DMS53 treated with DMSO at 0.1 percent for 48 hours (cell line): ENCODE results near the gene EHMT1.
"Not testable (repeated sequence)": the region's sequence is repeated elsewhere in the genome, so short reads cannot be mapped to it uniquely, and the experiment has no call there.

Experiments
- DNase-seq: peaks from one replicate; lab custom pipeline; 2025; ENCODE audit not compliant: unreplicated experiment; lab: John Stamatoyannopoulos, UW

Gene EHMT1

DNA sequence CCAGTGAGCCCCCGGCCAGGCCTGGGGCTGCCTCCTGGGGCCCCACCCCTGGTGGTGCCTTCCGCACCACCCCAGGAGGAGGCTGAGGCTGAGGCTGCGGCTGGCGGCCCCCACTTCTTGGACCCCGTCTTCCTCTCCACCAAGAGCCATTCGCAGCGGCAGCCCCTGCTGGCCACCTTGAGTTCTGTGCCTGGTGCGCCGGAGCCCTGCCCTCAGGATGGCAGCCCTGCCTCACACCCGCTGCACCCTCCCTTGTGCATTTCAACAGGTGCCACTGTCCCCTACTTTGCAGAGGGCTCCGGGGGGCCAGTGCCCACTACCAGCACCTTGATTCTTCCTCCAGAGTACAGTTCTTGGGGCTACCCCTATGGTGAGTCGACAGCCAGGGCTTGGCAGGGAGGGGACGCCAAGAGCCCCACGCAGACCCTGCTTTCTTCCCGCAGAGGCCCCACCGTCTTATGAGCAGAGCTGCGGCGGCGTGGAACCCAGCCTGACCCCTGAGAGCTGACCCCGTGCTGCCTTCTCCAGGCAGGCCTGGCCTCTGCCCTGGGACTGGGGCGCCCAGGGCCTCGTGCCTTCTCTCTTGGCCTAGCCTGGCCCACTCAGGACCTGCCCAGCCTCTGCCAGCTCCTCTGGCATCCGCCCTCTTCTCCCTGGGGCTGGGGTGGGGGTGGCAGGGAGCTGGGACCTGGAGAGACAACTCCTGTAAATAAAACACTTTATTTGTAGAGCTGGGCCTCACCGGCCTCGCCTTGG is 4.0 kb upstream of the EHMT1 start:
- no peak for DNase-seq

DNA sequence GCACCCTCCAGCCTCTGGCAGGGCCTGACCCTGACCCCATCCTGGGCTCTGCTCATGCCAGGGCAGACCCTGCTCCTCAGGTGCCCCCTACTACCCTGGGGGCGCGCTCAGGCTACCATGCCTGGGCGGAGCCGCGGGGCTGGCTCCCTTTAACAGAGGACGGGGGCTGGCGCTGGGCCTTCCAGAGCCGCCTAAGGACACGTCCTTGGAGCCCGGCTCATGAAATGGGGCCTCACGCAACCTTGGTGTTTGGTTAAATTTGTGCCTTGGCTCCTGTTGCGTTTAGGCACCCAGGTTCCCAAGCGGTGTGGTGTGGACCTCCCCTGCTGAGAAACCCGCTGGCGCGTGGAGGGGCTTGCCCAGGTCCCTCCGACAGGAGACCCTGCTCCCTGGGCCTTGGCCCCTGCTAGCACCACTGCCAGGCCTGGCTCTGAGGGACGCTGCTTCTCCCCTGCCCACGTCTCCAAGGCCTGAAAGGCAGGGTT is 3.4 kb upstream of the EHMT1 start:
- no peak for DNase-seq

DNA sequence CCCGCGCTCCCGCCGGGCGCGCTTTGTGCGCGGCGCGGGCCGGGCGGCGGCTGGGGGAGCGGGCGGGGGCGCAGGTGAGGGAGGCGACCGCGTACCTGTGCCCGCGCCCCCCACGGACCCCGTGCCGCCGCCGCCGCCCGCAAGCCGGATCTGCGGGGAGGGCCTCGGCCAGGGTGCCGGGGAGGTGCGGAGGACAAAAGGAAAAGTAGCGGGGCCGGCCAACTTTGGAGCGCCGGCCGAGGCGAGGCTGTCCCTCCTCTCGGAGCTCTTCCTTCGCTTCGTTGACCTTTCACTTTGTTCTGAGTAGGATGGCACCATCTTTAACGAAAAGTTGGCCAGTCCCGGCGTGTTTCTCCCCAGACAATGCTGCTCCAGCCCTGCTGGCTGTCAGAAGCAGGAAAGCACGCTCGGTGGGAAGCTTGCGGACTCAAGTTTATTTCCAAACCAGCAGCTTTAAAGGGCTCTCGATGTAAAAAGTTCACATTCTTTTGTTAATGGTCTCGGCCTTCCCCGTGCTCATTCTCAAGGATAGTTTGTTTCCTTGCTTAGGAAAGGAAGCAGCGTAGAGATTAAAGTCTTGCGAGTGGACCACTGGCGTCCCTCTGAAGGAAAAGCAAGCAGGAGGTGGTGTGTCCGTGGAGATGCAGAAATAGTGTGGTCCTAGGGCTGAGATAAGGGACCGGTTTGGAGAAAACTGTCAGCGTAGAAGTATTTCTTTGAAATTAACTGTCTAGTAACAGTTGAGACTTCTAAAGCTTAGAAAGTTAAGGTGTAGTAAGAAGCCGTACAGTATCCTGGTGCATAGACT is 639 bp downstream of the EHMT1 start:
- DNase-seq: no peak

DNA sequence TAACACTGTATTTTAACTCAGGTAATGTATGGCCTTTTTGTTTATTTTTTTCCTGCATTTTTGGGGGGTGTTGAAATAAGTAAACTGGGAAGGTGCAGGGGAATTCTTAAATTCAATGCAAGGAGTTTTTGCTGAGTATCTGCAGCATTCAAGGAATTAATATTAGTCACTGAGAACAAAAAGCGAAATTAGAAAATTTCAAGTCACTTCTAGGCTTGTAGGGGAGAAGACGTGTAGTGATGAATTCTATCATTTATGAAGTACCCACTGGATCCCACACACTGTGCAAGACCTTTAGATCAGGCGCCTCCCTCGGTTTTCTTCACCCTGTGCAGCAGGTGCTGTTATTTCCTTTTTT is 1.2 kb downstream of the EHMT1 start:
- no peak for DNase-seq

DNA sequence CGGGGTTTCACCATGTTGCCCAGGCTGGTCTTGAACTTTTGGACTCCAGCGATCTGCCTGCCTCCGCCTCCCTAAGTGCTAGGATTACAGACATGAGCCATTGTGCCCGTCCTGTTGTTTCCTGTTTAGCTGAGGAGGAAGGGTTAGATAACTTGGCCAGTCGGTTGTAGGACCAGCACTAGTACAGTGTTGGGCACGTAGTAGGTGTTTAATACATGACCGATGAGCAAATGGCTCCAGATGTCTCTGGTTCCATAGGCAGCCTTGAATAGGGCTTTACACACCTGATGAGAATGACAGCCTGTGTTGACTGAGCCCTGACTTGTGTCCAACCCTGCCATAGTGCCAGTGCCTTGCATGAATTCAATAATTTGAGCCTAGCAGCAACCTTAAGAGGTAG is 1.8 kb downstream of the EHMT1 start:
- DNase-seq: no peak

DNA sequence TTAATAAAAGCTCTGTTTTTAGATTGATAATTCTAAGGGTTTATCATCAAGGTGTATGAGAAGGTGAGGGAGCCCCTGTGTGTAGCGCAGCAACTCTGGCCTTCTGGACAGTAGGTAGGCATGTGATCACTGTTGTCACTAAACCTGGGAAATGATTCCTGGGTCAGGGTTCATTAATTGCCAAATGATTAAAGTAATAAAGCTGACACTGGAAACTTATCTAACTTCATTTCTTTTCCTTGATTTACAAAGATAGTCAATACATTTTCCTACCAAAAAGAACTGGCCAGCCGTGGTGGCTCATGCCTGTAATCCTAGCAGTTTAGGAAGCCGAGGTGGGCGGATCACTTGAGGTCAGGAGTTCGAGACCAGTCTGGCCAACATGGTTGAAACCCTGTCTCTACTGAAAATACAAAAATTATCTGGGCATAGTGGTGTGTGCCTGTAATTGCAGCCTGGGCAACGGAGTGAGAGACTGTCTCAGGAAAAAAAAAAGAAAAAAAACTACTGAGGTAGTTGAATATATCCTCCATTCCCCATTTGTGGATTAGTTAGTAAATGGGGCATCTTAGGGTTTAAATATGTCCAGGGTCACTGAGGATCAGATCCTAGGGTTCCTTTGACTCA is 2.4 kb downstream of the EHMT1 start:
- no peak for DNase-seq

DNA sequence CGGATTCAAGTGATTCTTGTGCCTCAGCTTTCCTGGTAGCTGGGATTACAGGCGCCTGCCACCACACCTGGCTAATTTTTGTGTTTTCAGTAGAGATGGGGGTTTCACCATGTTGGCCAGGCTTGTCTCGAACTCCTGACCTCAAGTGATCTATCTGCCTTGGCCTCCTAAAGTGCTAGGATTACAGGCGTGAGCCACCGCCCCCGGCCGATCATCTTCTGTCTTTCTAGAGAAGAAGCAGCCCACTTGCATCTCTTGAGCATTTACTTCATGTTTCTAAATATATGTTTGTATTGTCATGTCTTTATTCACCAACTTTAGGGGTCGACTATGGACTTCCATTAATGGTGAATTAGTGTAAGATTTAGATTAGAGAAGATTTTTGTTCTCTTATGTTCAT is 3.4 kb downstream of the EHMT1 start:
- not testable (repeated sequence) for DNase-seq

DNA sequence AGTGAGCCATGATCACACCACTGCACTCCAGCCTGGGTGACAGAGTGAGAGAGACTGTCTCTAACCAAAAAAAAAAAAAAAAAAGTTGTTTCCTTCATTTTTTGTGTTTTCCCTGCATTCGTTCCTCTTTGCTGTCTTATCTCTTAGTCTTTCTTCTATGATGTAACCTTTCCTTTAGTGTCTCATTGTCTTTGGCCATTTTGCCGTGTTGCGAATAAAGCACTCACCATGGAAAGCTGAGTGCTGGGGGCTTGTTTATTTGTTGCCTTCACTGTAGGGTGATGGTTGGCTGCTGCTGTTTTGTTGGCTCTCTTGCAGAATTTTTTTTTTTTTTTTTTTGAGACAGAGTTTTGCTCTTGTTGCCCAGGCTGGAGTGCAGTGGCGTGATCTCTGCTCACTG is 7.7 kb downstream of the EHMT1 start:
- DNase-seq: no peak

DNA sequence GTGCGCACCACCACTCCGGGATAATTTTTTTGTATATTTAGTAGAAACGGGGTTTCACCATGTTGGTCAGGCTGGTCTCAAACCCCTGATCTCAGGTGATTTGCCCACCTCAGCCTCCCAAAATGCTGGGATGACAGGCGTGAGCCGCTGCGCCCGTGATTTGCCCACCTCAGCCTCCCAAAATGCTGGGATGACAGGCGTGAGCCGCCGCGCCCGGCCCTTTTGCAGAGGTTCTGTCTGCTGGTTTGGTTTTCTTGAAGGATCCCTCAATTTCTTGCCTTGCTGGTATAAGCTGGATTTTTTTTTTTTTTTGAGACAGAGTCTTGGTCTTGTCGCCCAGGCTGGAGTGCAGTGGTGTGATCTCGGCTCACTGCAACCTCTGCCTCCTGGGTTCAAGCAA is 8.6 kb downstream of the EHMT1 start:
- not testable (repeated sequence) for DNase-seq

DNA sequence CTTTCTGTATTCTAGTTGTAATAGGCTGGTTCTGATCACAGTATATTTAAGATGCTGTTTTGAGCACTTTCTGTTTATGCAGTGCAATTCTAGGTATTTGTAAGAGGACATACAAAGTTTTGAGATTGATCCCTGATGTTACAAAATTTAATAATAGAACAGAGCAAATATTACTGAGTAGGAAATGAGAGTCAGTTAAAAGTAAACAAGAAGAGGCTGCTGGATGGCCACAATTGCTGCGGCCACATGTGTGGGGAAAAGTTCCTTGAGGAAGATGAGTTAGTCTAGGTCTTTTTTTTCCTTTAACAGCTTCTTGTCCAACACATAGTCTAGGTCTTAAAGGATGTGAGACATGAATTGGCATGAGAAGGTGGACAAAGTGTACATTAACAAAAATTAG is 11.3 kb downstream of the EHMT1 start:
- DNase-seq: no peak

DNA sequence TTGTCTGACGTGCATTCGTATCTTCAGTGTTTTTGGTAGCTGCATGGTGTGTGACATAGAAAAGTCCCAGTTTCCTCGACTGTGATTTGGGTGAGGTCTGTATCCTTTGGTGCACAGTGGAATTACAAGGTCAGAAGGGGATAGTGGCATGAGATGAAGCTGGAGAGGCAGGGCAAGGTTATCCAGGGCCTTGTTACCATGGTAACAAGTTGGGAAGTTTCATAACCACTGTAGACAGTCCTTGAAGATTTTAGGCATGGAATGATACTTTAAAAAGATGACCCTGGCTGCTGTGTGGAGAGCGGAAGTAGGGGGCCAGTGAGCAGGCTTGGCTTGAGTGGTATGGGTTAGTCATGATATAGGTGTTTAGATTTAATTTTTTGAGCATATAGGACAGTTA is 11.9 kb downstream of the EHMT1 start:
- DNase-seq: no peak

DNA sequence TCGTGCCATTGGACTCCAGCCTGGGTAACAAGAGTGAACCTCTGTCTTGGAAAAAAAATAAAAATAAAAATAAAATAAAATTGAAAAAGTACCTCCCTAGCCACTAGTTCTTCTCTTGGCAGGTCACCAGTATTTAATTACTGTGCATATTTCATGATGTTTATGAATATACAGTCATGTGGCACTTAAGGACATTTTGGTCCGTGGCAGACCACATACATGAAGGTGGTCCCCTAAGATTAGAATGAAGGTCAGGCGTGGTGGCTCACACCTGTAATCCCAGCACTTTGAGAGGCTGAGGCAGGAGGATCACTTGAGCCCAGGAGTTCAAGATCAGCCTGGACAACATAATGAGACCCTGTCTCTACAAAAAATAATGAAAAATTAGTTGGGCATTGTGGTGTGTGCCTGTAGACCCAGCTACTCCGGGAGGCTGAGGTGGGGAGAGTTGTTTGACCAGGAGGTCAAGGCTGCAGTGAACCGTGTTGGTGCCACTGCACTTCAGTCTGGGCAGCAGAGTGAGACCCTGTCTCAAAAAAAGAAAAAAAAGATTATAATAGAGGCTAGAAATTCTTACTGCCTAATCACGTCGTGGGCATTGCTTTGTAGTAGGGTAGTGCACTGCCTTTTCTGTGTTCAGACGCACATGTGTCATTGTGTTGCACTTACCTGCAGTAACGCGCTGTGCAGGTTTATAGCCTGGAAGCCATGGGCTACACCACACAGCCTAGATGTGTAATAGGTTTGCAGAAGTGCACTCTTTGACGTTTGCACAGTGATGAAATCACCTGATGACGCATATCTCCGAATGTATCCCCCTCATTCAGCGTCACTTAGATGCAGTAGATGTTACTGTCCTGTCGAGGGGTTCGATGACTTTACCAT is 12.8 kb downstream of the EHMT1 start:
- no peak for DNase-seq

DNA sequence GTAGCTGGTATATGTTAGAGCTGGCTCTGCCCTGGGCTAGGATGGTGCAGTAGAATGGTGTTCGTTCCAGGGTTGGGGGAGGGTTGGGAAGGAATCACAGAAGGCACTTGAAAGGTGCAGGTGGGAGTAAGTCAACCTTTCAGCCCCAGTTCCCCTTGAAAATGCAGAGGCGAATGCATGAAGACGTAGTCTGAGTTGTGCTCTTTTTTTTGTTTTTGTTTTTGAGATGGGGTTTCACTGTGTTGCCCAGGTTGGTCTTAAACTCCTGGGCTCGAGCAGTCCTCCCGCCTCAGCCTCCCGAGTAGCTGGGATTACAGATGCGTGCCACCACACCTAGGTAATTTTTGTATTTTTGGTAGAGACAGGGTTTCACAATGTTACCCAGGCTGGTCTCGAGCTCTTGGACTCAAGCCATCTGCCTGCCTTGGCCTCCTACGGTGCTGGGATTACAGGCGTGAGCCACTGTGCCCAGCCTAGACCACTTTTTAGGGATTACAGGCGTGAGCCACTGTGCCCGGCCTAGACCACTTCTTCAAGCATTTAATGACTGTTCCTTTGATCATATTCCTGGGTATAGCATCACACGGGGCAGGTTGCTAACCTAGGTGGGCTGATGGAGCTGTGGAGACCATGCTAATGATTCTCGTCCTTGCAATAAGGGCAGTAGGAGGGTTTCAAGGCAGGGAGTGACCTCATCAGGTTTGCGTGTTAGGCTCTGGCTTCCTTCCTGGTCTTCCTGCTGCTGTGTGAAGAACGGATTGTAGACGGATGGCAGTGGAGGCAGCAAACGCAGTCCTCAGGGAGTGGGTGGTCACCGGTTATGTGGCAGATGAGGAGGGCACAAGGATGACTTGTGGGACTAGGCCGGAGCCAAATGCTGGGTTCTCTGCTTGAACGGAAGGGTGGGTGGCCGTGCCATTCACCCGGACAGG is 13.7 kb downstream of the EHMT1 start:
- DNase-seq: no peak

DNA sequence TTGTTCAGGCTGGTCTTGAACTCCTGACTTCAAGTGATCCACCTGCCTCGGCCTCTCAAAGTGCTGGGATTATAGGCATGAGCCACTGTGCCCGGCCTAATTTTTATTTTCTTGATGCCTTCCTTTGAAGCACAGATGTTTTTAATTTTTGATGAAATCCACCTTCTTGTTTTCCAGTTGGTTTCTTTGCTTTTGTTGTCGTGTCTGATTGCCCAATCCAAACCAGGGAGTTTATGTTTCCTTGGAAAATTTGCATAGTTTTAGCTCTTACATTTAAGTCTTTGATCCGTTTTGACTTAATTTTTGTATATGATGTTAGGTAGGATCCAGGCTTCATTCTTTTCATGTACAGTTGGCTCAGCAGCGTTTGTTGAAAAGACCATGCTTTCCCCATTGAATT is 15.2 kb downstream of the EHMT1 start:
- no peak for DNase-seq

DNA sequence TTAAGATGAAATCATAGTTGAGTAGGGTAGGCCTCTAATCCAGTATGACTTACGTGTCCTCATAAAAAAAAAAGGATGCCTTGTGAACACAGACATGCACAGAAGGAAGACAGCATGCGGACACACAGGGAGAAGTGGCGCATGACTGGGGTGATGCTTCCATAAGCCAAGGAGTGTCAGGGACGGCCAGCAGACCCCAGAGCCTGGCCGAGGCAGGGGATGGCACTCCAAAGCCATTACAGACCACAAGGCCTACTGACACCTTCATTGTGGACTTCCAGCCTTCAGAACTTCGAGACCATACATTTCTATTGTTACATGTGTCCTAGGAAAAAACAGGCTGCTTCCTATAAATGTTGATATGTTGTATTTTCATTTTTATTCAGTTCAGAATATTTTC is 19.9 kb downstream of the EHMT1 start:
- DNase-seq: no peak

DNA sequence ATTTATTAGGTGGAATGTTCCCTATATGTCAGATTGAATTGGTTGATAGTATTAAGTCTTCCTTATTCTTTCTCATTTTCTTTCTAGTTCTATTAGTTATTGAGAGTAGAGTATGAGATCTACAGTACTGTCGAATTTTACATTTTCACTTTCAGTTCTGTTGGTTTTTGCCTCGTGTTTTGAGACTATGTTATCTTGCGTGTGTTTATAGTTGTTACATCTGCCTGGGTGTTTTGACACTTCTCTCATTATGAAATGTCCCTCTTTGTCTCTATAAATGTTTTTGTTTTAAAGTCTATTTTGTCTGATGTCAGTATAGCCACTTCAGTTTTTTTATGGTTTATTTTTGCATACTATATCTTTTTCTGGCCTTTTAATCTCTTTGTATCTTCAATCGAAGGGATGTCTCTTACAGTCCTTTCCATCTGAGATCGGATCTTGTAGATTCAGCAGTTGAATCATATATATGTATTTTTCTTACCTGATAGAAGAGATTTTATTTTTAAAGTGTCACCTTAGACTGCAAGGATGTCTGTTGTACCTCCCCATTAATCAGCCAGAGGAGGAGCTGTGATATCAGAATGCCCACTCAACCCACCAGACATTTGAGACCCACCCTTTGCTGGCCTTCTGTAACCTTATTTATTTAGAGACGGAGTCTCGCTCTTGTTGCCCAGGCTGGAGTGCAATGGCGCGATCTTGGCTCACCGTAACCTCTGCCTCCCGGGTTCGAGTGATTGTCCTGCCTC is 20.7 kb downstream of the EHMT1 start:
- DNase-seq: no peak

DNA sequence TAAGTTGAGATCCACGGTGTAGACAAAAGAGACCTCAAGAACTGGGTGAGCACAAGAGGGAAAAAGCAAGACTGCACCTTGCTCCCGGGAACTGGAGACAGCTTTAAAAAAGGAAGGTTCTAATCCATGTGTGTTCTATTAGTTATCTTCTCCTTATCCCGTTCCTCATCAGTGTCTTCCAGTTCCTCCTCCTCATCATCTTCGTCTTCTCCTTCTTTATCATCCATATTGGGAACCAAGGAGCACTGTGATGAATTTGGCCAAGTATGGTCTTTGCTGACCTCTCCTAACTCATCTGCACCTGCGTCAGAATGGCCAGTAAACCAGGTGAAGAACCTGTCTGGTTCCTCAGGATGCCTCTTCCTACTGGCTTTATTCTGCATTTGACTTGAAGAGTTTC is 22.1 kb downstream of the EHMT1 start:
- DNase-seq: no peak

DNA sequence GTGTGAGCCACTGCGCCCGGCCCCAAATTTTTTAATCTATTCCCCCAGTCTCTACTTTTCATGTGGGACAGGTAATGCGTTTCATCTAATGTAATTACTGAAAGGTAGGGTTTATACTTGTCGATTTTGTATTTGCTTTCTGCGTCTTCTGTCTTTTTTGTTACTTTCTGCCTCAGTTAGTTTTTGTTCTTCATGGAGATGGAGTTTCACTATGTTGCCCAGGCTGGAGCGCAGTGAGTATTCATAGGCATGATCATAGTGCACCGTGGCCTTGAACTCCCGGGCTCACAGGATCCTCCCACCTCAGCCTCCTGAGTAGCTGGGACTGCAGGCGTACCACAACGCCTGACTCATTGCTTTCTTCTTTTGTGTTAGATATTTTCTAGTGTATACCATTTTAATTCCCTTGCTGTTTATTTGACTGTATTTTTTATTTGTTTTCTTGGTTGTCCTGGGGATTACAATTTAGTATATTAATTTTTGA is 23.4 kb downstream of the EHMT1 start:
- DNase-seq: no peak

DNA sequence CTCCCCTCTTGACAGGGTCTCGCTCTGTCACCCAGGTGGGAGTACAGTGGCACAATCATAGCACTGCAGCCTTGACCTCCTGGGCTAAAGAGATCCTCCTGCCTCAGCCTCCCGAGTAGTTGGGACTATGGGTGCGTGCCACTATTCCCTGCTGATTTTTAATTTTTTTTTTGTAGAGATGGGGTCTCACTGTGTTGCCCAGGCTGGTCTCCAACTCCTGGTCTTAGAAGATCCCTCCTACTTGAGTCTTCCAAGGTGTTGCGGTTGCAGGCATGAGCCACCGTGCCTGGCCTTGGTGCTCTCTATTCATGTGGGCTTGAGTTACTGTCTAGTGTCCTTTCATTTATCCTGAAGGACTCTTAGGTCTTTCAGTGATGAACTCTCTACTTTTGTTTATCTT is 24.1 kb downstream of the EHMT1 start:
- no peak for DNase-seq
